ENCODE results near the gene ATP12A. TPM values are rescaled to one million over a fixed set of nuclear protein-coding genes. Genes with fewer than 3 reads are reported as not detected.

The ATP12A gene
- polyA plus RNA-seq, 1 donor, result not detected

GRCh38 chr13:24663089-24663395 is 17.2 kb upstream of the ATP12A start:
- H3K36me3 ChIP-seq (ENCODE audit: control insufficient read depth, insufficient read depth, low read length), result no peaks in the 10 kb centered on the region
- no peak for DNase-seq
- H3K4me3 ChIP-seq (ENCODE audit: low read length), result no peak overlapping the region
- no peaks in the 10 kb centered on the region for H3K9me3 ChIP-seq (ENCODE audit: control insufficient read depth, low read depth, low read length)
- H3K4me1 ChIP-seq (ENCODE audit: control insufficient read depth, insufficient read depth, low read length), result peaks cover 26% of the 10 kb centered on the region
- no CpG with 5 or more reads among the region's 4 CpGs for WGBS (ENCODE audit: insufficient coverage, low lambda C conversion rate)
- H3K27me3 ChIP-seq (ENCODE audit: control insufficient read depth, insufficient read depth, low read length), result no peaks in the 10 kb centered on the region
- no peak overlapping the region for H3K27ac ChIP-seq (ENCODE audit: low read length)

- no peak overlapping the region for H3K4me3 ChIP-seq (ENCODE audit: low read length)
- no peak for DNase-seq
- H3K9me3 ChIP-seq (ENCODE audit: control insufficient read depth, low read depth, low read length), result no peaks in the 10 kb centered on the region
- WGBS (ENCODE audit: insufficient coverage, low lambda C conversion rate), result no CpG with 5 or more reads among the region's 1 CpG
- no peaks in the 10 kb centered on the region for H3K36me3 ChIP-seq (ENCODE audit: control insufficient read depth, insufficient read depth, low read length)
- no peak overlapping the region for H3K27ac ChIP-seq (ENCODE audit: low read length)
- peaks cover 26% of the 10 kb centered on the region for H3K4me1 ChIP-seq (ENCODE audit: control insufficient read depth, insufficient read depth, low read length)
- H3K27me3 ChIP-seq (ENCODE audit: control insufficient read depth, insufficient read depth, low read length), result no peaks in the 10 kb centered on the region
Measured at GRCh38 chr13:24663586-24663985, 16.6 kb upstream of the ATP12A start.

- H3K27ac ChIP-seq (ENCODE audit: low read length), result no peak overlapping the region
Measured at GRCh38 chr13:24664726-24665409, 15.3 kb upstream of the ATP12A start.

GRCh38 chr13:24668511-24668910 is 11.7 kb upstream of the ATP12A start:
- no peak overlapping the region for H3K4me3 ChIP-seq (ENCODE audit: low read length)
- no peak for DNase-seq
- H3K27me3 ChIP-seq (ENCODE audit: control insufficient read depth, insufficient read depth, low read length), result no peaks in the 10 kb centered on the region
- H3K36me3 ChIP-seq (ENCODE audit: control insufficient read depth, insufficient read depth, low read length), result no peaks in the 10 kb centered on the region
- peaks cover 15% of the 10 kb centered on the region for H3K4me1 ChIP-seq (ENCODE audit: control insufficient read depth, insufficient read depth, low read length)
- no peak overlapping the region for H3K27ac ChIP-seq (ENCODE audit: low read length)
- H3K9me3 ChIP-seq (ENCODE audit: control insufficient read depth, low read depth, low read length), result no peaks in the 10 kb centered on the region
- no CpG with 5 or more reads among the region's 4 CpGs for WGBS (ENCODE audit: insufficient coverage, low lambda C conversion rate)

More at GRCh38 chr13:24664726-24665409, 15.3 kb upstream of the ATP12A start:
- H3K4me3 ChIP-seq (ENCODE audit: low read length), result no peak overlapping the region
- no peaks in the 10 kb centered on the region for H3K36me3 ChIP-seq (ENCODE audit: control insufficient read depth, insufficient read depth, low read length)
- no peaks in the 10 kb centered on the region for H3K9me3 ChIP-seq (ENCODE audit: control insufficient read depth, low read depth, low read length)
- H3K4me1 ChIP-seq (ENCODE audit: control insufficient read depth, insufficient read depth, low read length), result peaks cover 20% of the 10 kb centered on the region
- no peaks in the 10 kb centered on the region for H3K27me3 ChIP-seq (ENCODE audit: control insufficient read depth, insufficient read depth, low read length)
- 33% methylated on average over 1 of the region's 5 CpGs for WGBS (ENCODE audit: insufficient coverage, low lambda C conversion rate)
- DNase-seq, result no peak

GRCh38 chr13:24668955-24669582 is 11.1 kb upstream of the ATP12A start:
- Histone ChIP-seq H3K27ac (ENCODE audit: low read length) (no peak overlapping the region), H3K4me1 (ENCODE audit: control insufficient read depth, insufficient read depth, low read length) (peaks cover 15% of the 10 kb centered on the region), H3K9me3 (ENCODE audit: control insufficient read depth, low read depth, low read length) (no peaks in the 10 kb centered on the region), H3K27me3 (ENCODE audit: control insufficient read depth, insufficient read depth, low read length) (no peaks in the 10 kb centered on the region), H3K36me3 (ENCODE audit: control insufficient read depth, insufficient read depth, low read length) (no peaks in the 10 kb centered on the region), H3K4me3 (ENCODE audit: low read length) (no peak overlapping the region)
- WGBS (ENCODE audit: insufficient coverage, low lambda C conversion rate), result no CpG with 5 or more reads among the region's 5 CpGs
- DNase-seq, result no peak

- peak in 1 of 2 donors; percentile 31 for DNase-seq
Measured at GRCh38 chr13:24670174-24670573, 10.0 kb upstream of the ATP12A start.

GRCh38 chr13:24670961-24671381 is 9.2 kb upstream of the ATP12A start:
- Histone ChIP-seq H3K4me1 (ENCODE audit: control insufficient read depth, insufficient read depth, low read length) (peaks cover 15% of the 10 kb centered on the region), H3K27ac (ENCODE audit: low read length) (no peak overlapping the region), H3K36me3 (ENCODE audit: control insufficient read depth, insufficient read depth, low read length) (no peaks in the 10 kb centered on the region), H3K9me3 (ENCODE audit: control insufficient read depth, low read depth, low read length) (no peaks in the 10 kb centered on the region), H3K27me3 (ENCODE audit: control insufficient read depth, insufficient read depth, low read length) (no peaks in the 10 kb centered on the region), H3K4me3 (ENCODE audit: low read length) (no peak overlapping the region)
- no CpG with 5 or more reads among the region's 6 CpGs for WGBS (ENCODE audit: insufficient coverage, low lambda C conversion rate)
- DNase-seq, result peak; percentile 30 to 65

More at GRCh38 chr13:24670174-24670573, 10.0 kb upstream of the ATP12A start:
- Histone ChIP-seq H3K4me3 (ENCODE audit: low read length) (no peak overlapping the region), H3K27ac (ENCODE audit: low read length) (no peak overlapping the region), H3K4me1 (ENCODE audit: control insufficient read depth, insufficient read depth, low read length) (peaks cover 15% of the 10 kb centered on the region), H3K27me3 (ENCODE audit: control insufficient read depth, insufficient read depth, low read length) (no peaks in the 10 kb centered on the region), H3K9me3 (ENCODE audit: control insufficient read depth, low read depth, low read length) (no peaks in the 10 kb centered on the region), H3K36me3 (ENCODE audit: control insufficient read depth, insufficient read depth, low read length) (no peaks in the 10 kb centered on the region)
- WGBS (ENCODE audit: insufficient coverage, low lambda C conversion rate), result 50% methylated on average over 1 of the region's 7 CpGs

GRCh38 chr13:24671386-24672113 is 8.7 kb upstream of the ATP12A start:
- no peaks in the 10 kb centered on the region for H3K36me3 ChIP-seq (ENCODE audit: control insufficient read depth, insufficient read depth, low read length)
- peak; percentile 53 to 67 for DNase-seq
- no peaks in the 10 kb centered on the region for H3K9me3 ChIP-seq (ENCODE audit: control insufficient read depth, low read depth, low read length)
- no peak overlapping the region for H3K27ac ChIP-seq (ENCODE audit: low read length)
- 0% methylated on average over 1 of the region's 14 CpGs for WGBS (ENCODE audit: insufficient coverage, low lambda C conversion rate)
- peaks cover 4% of the 10 kb centered on the region for H3K27me3 ChIP-seq (ENCODE audit: control insufficient read depth, insufficient read depth, low read length)
- H3K4me1 ChIP-seq (ENCODE audit: control insufficient read depth, insufficient read depth, low read length), result peaks cover 15% of the 10 kb centered on the region
- H3K4me3 ChIP-seq (ENCODE audit: low read length), result no peak overlapping the region

- 69% methylated on average over 2 of the region's 9 CpGs for WGBS (ENCODE audit: insufficient coverage, low lambda C conversion rate)
- Histone ChIP-seq H3K4me3 (ENCODE audit: low read length) (no peak overlapping the region), H3K27ac (ENCODE audit: low read length) (no peak overlapping the region), H3K27me3 (ENCODE audit: control insufficient read depth, insufficient read depth, low read length) (peaks cover 11% of the 10 kb centered on the region), H3K9me3 (ENCODE audit: control insufficient read depth, low read depth, low read length) (no peaks in the 10 kb centered on the region), H3K36me3 (ENCODE audit: control insufficient read depth, insufficient read depth, low read length) (no peaks in the 10 kb centered on the region), H3K4me1 (ENCODE audit: control insufficient read depth, insufficient read depth, low read length) (peaks cover 15% of the 10 kb centered on the region)
- DNase-seq, result no peak
Measured at GRCh38 chr13:24672141-24673132, 7.8 kb upstream of the ATP12A start.
